Urothelium cell line (cell line): Measurements from ENCODE around the gene PLCB2.
A peak's percentile ranks its signal among the peaks of the same experiment; 100 is the strongest.

Source experiments
- DNase-seq: peaks from one replicate; pipeline ENCODE4 v3.0.0; 2011; ENCODE audit warnings: low spot score, mixed read lengths
- FAIRE-seq: peaks from 2 replicates; lab custom pipeline; 2011; peaks lifted over from hg19 to GRCh38; lab: Jason Lieb, UNC

Gene PLCB2

DNA sequence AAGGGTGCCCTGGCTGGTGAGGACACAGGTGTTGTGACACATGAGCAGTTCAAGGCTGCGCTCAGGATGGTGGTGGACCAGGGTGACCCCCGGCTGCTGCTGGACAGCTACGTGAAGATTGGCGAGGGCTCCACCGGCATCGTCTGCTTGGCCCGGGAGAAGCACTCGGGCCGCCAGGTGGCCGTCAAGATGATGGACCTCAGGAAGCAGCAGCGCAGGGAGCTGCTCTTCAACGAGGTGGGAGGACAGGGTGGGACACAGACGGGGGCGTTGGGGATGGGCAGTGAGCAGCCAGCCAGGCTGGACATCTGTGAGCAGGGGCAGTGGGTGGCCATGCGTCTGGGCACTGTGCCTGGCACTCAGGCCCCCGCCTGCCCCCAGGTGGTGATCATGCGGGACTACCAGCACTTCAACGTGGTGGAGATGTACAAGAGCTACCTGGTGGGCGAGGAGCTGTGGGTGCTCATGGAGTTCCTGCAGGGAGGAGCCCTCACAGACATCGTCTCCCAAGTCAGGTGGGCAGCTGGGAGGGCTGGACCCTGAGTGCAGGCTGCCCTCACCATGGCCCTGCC is 35.2 kb downstream of the PLCB2 start:
- DNase-seq: no peak
- FAIRE-seq: no peak

GRCh38 chr15:40271685-40272484 is 35.9 kb downstream of the PLCB2 start:
- no peak for DNase-seq
- FAIRE-seq: no peak

DNA sequence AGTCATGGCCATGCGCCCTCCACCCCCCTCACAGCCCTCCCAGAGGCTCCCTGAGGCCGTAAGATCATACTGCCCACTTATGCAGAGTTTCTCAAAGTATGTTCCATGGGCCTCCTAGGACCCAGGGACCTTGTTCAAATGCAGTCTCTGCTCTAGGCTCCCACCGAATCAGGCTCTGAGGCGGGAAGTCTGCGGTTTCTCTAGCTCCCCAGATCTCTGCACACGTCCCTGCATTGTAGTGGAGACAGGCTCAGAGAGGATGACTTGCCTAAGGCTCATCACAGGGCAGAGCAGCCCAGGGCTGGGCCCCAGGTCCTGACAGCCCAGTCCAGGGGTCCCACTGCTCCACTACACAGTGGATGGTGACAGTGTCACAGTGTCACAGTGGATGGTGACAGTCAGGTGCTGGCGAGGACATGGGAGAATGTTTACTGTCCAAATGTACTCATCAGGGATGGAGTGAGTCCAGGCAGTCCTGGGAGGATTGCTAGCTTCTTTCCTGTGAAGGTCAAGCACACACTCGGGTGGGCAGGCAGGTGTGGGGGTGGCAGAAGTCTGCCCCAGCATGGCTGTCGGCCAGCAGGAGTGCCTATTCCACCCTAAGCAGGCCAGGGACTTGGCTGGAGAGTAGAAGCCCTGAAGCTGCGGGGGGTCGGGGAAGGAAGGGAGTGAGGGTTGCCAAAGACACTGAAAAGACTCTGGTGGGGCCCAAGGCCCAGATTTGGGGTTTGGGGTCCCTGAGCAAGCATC is 37.3 kb downstream of the PLCB2 start:
- FAIRE-seq: no peak
- no peak for DNase-seq

GRCh38 chr15:40269604-40270003 is 38.1 kb downstream of the PLCB2 start:
- FAIRE-seq: no peak

GRCh38 chr15:40267670-40268069 is 40.1 kb downstream of the PLCB2 start:
- no peak for FAIRE-seq

More at GRCh38 chr15:40269604-40270003, 38.1 kb downstream of the PLCB2 start:
- DNase-seq: no peak

DNA sequence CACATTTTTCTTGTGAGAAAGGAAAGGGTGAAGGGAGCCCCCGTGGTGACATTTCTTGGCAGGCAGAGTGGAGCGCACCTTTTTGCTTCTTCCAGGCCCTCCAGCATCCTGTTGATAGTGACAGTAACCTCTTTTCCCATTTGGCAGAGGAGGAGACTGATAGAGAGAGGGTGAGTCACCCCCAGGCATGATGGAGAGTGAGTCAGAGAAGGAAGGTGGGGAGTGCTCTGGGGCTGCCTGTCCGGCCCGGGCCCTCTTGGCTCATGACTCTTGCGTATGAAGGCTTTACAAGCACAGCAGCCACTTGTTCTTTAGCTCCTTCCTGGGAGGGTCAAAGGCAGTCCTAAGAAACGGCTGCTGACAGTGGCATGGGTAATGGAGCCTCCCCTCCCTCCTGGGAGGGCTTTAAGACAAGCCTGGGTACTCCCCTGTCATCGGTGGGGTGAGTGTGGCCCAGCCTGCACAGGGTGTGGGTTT is 40.9 kb downstream of the PLCB2 start:
- FAIRE-seq (no peak), DNase-seq (peak; percentile 97)

More at GRCh38 chr15:40267670-40268069, 40.1 kb downstream of the PLCB2 start:
- no peak for DNase-seq

- DNase-seq (no peak), FAIRE-seq (no peak)
Measured at GRCh38 chr15:40265875-40266274, 41.9 kb downstream of the PLCB2 start.

DNA sequence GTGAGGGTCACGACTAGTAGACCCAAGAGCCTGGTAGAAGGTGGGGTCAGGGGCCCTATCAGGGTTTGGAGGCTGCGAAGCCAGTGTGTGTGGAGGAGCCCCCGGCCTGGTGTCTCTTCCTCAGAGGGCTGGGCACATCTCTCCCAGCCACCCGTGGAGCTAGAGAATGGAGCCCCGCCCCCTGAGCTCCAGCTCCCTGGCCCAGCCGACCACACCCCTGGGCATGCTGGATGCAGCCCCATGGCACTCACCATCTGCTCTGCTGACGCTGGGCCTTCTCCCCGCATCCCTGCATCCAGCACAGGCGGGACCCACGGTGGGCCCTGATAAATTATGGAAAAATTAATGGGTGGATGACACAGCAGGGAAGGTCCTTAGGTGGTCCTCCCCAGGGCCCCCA is 42.4 kb downstream of the PLCB2 start:
- no peak for DNase-seq
- FAIRE-seq: no peak

GRCh38 chr15:40264321-40265153 is 43.2 kb downstream of the PLCB2 start:
- no peak for DNase-seq
- FAIRE-seq: no peak

DNA sequence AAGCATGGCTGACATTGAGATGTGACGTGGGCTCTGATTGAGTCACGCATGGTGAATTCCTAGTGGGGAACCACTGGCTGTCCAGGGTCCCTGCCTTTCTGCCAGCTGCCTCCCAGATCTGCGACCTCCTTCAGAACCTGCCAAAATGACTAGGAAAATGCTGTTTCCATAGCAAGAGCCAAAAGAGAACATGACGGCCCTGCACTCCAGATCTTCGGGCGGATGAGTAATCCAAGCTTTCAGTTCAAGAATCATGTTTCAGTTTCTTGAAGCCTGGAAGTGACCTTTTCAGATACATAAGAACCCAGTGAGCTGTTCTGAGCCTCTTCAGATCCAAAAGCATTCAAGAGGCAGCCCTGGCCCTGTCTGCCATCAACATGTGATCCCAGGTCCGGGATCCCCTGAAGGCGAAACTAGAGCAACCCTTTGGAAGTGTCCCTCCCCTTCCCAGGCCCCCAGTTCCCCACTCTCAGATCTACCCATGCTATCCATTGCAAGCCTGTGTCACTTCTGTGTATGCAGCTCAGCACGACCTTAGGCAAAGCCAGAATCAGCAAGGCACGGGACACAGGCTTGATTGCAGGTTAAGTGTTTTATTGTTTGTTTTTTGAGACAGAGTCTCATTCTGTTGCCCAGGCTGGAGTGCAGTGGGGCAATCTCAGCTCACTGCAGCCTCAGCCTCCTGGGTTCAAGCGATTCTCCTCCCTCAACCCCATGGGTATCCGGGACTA is 44.5 kb downstream of the PLCB2 start:
- FAIRE-seq (no peak), DNase-seq (no peak)

- DNase-seq (no peak), FAIRE-seq (no peak)
Measured at GRCh38 chr15:40259021-40259420, 48.7 kb downstream of the PLCB2 start.

DNA sequence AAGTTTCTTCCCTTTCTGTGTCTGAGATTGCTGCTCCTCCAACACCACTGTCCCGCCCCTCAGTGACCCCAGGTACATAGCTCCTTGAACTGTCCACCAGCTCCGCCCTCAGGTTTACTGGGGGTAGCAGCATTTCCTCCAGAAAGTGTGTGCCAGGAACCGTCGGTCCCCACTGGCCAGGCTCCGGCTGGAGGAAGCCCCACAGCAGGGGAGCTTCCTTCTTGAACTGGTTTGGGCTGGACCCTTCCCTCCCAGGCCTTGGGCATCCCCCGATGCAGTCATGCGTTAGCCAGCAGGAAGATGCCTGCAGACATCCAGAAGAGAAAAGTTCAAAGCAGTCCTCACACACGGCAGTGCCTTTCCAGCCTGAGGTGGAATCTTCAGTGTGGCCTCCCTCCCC is 49.2 kb downstream of the PLCB2 start:
- DNase-seq: no peak
- no peak for FAIRE-seq

- no peak for DNase-seq
- FAIRE-seq: no peak
Measured at GRCh38 chr15:40257656-40258450, 49.9 kb downstream of the PLCB2 start.

DNA sequence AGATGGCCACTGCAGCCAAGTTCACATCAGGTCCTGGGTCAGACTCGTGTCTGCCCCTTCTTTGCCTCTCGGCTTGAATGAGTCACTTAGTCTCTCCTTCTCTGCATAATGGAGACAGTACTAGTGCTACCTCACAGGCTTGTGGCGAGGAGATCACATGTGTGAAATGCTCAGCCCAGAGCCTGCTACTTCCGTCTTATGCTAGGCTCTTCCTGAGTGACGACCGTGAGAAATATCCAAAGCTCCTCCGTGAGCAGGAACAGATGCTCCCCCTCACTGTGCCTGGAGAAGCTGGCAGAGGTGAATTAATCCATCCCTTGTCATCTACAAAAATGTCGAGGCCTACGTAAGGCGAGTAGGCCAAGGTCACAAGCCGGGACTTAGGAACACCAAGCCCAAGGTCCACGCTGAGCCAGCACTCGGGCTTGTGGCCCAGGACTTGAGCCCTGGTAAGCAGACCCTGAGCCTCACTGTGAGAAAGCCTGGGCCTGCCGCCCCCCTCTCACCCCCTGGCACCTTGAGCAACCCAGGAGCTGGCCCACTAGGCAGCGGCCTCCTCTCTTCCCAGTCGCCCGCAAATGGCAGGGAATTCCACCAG is 51.0 kb downstream of the PLCB2 start:
- FAIRE-seq: no peak
- no peak for DNase-seq

GRCh38 chr15:40255033-40255432 is 52.7 kb downstream of the PLCB2 start:
- no peak for FAIRE-seq

GRCh38 chr15:40254452-40254851 is 53.3 kb downstream of the PLCB2 start:
- no peak for DNase-seq
- no peak for FAIRE-seq

More at GRCh38 chr15:40255033-40255432, 52.7 kb downstream of the PLCB2 start:
- DNase-seq: no peak

DNA sequence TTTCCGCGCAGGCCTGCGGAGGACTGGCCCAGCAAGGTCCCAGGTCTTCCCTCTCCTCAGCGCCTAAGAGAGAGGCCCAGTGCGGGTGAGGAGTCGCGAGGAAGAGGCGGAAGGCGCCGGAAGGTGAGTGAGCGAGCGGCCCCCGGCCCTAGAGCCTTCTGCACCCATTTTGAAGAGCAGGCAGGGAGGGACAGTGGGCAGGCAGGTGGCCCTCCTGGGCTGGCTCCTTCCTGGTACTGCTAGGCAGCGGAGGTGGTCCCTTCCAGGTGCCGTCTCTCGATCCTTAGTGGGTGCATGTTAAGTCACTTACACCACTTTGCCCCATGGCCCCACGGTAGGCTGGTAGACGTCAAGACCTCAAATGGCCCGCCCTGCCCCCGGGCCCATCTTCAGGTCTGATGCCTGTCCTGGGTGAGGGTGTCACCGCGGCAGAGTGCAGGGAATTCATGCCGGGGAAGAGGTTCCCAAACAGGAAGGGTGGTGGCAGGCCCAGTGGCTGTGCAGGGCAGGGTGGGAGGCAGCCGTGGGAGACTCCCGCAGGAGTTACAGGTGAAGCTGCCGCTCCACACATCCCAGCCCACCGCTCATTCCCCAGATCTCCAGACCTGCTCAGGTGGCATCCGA is 54.5 kb downstream of the PLCB2 start:
- FAIRE-seq: no peak
- DNase-seq: no peak

DNA sequence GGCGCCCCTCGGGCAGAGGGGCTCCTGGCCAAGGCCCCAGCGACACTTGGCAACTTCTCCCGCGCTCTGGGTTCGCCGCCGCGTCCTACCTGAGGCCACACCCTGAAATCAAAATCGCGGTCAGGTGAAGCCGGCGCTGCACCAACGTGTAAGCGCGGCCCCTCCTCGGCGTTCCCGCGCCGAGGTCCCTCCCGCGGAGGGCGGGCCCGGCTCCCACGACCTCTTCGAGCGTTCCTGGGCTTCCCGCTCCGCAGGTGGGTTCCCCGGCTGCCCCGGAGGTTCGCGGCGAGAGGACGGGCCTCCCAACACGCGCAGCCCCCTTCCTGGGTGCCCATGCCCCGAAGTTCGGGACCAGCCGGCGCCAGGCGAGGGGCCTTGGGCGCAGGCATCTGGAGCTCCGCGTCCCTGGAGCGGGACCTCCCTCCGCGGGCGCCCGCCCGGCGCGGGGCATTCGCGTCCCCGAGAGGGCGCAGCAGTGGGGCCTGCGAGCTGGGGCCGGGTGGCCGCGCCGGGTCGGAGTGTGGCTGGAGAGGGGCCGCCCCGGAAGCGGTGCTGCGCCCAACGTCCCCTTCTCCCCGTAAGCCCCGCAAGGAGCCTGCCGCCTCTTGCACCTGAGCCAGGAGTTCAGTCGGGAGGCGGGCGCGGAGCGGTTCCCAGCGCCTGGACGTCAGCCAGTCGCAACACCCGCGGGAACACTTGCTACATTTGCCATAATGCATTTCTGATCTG is 55.1 kb downstream of the PLCB2 start:
- DNase-seq: no peak
- FAIRE-seq: no peak
